H1 (cell line): ENCODE data around the gene ZNRF2. TPM values are rescaled to one million over a fixed set of nuclear protein-coding genes. Genes with fewer than 3 reads are reported as not detected.

Experiments used
- CTCF ChIA-PET: fragments of 300-600 bp; sonication (Branson Sonifier 250); formaldehyde crosslinking; loops from one replicate; lab custom pipeline; 2021; ENCODE audit not compliant: partially characterized antibody; lab: Charles Lee
- POLR2A ChIA-PET: fragments of 300-600 bp; sonication (Branson Sonifier 250); formaldehyde crosslinking; loops from one replicate; lab custom pipeline; 2021; ENCODE audit warnings: inconsistent platforms; ENCODE audit not compliant: partially characterized antibody; lab: Charles Lee
- DNase-seq, 2 experiments: peaks; one replicate each; pipeline versions ENCODE4 v3.0.0 to v3.0.0-alpha.2; 2010 to 2022; ENCODE audit warnings: low spot score in 2 of 2, low read depth in 1 of 2, mixed read lengths in 1 of 2
- FAIRE-seq: peaks from 2 replicates; lab custom pipeline; 2011; peaks lifted over from hg19 to GRCh38; lab: Jason Lieb, UNC
- H2AFZ ChIP-seq: 2 replicates; pipeline ENCODE4 v1.8.1; 2012; ENCODE audit warnings: low read length, inconsistent platforms
- H2AK5ac ChIP-seq: 2 replicates; pipeline ENCODE4 v1.6.1; 2013; ENCODE audit warnings: low read depth, low read length
- H2BK120ac ChIP-seq: replicated peaks from 2 replicates; pipeline ENCODE3; 2013; ENCODE audit warnings: low read depth, low read length, inconsistent platforms
- H2BK12ac ChIP-seq: 2 replicates; pipeline ENCODE4 v1.6.1; 2013; ENCODE audit warnings: low read depth, low read length
- H2BK15ac ChIP-seq: 2 replicates; pipeline ENCODE4 v1.6.1; 2013; ENCODE audit warnings: low read length
- H2BK20ac ChIP-seq: 2 replicates; pipeline ENCODE4 v1.6.1; 2013; ENCODE audit warnings: low read length
- H2BK5ac ChIP-seq: 2 replicates; pipeline ENCODE4 v1.6.1; 2013; ENCODE audit warnings: low read depth, low read length
- H3K14ac ChIP-seq: 2 replicates; pipeline ENCODE4 v1.6.1; 2013; ENCODE audit warnings: inconsistent platforms; ENCODE audit not compliant: insufficient read length
- H3K18ac ChIP-seq: 2 replicates; pipeline ENCODE4 v1.6.1; 2013; ENCODE audit warnings: low read length; ENCODE audit errors: extremely low read depth
- H3K23ac ChIP-seq: 2 replicates; pipeline ENCODE4 v1.6.1; 2013; ENCODE audit warnings: inconsistent platforms; ENCODE audit not compliant: insufficient read length
- H3K23me2 ChIP-seq: 2 replicates; pipeline ENCODE4 v1.6.1; 2013; ENCODE audit warnings: low read depth, low read length
- H3K27ac ChIP-seq: 2 replicates; pipeline ENCODE4 v1.6.1; 2011; ENCODE audit warnings: low read depth, low read length, inconsistent platforms
- H3K27me3 ChIP-seq, 4 experiments: replicated peaks in 1 of 4; 1 replicate in 1 of 4; 2 replicates in 3 of 4; pipeline versions ENCODE4 v1.6.1 to v1.8.1; 2011 to 2013; ENCODE audit warnings: low read length in 3 of 4, mild to moderate bottlenecking in 3 of 4, inconsistent platforms in 2 of 4, mixed read lengths in 2 of 4, moderate library complexity in 1 of 4; ENCODE audit not compliant: control insufficient read depth in 3 of 4, insufficient read depth in 3 of 4; ENCODE audit errors: extremely low read depth in 1 of 4
- H3K36me3 ChIP-seq, 4 experiments: 2 replicates each; pipeline versions ENCODE4 v1.6.1 to v1.8.1; 2011 to 2013; ENCODE audit warnings: mild to moderate bottlenecking in 4 of 4, low read length in 3 of 4, moderate library complexity in 2 of 4, control low read depth in 1 of 4, inconsistent platforms in 1 of 4; ENCODE audit not compliant: insufficient read depth in 4 of 4, control insufficient read depth in 2 of 4
- H3K4ac ChIP-seq: replicated peaks from 2 replicates; pipeline ENCODE3; 2013; ENCODE audit warnings: low read length, low read depth, mixed read lengths, inconsistent platforms; ENCODE audit not compliant: insufficient read length
- H3K4me1 ChIP-seq, 4 experiments: replicated peaks in 1 of 4; 1 replicate in 1 of 4; 2 replicates in 3 of 4; pipeline versions ENCODE4 v1.6.1 to v1.8.1; 2011 to 2013; ENCODE audit warnings: low read length in 3 of 4, inconsistent platforms in 2 of 4, mixed read lengths in 1 of 4; ENCODE audit not compliant: insufficient read depth in 4 of 4, control insufficient read depth in 3 of 4
- H3K4me2 ChIP-seq, 2 experiments: 2 replicates each; pipeline versions ENCODE4 v1.6.1 to v1.8.1; 2011 to 2013; ENCODE audit warnings: low read depth in 2 of 2, low read length in 2 of 2, control low read depth in 1 of 2, inconsistent platforms in 1 of 2, mild to moderate bottlenecking in 1 of 2; ENCODE audit not compliant: insufficient read depth in 1 of 2
- H3K4me3 ChIP-seq, 4 experiments: fragments of 200-600, 300-600 bp in 1 of 4; sonication (generic), shearing (Covaris generic), sonication (Bioruptor Twin) in 1 of 4; 2 replicates each; pipeline versions ENCODE4 v1.5.1 to v1.8.1; 2011 to 2016; ENCODE audit warnings: low read length in 4 of 4, low read depth in 3 of 4, control low read depth in 2 of 4, inconsistent platforms in 2 of 4, mild to moderate bottlenecking in 2 of 4, mixed read lengths in 1 of 4, moderate library complexity in 1 of 4; ENCODE audit not compliant: insufficient read depth in 2 of 4; ENCODE audit errors: extremely low read depth in 1 of 4
- H3K56ac ChIP-seq: replicated peaks from 2 replicates; pipeline ENCODE3; 2013; ENCODE audit warnings: low read depth, mild to moderate bottlenecking, mixed read lengths, low read length, inconsistent platforms; ENCODE audit not compliant: insufficient read length
- H3K79me1 ChIP-seq: 2 replicates; pipeline ENCODE4 v1.6.1; 2013; ENCODE audit warnings: low read depth, low read length, control low read depth
- H3K79me2 ChIP-seq, 2 experiments: 2 replicates each; pipeline versions ENCODE4 v1.6.1 to v1.8.1; 2012 to 2013; ENCODE audit warnings: low read length in 2 of 2, mild to moderate bottlenecking in 2 of 2, inconsistent platforms in 1 of 2; ENCODE audit not compliant: insufficient read depth in 2 of 2, control insufficient read depth in 1 of 2
- H3K9ac ChIP-seq, 4 experiments: replicated peaks in 1 of 4; 1 replicate in 1 of 4; 2 replicates in 3 of 4; pipeline versions ENCODE4 v1.6.1 to v1.8.1; 2011 to 2013; ENCODE audit warnings: low read depth in 3 of 4, low read length in 3 of 4, control low read depth in 2 of 4, mild to moderate bottlenecking in 2 of 4, moderate library complexity in 2 of 4, inconsistent platforms in 1 of 4; ENCODE audit errors: extremely low read depth in 1 of 4
- H3K9me3 ChIP-seq, 2 experiments: 2 replicates each; pipeline versions ENCODE4 v1.6.1 to v1.8.1; 2012 to 2013; ENCODE audit warnings: mild to moderate bottlenecking in 2 of 2, moderate library complexity in 2 of 2, control low read depth in 1 of 2, inconsistent platforms in 1 of 2, low read depth in 1 of 2, low read length in 1 of 2, mixed read lengths in 1 of 2; ENCODE audit not compliant: insufficient read depth in 2 of 2
- H4K20me1 ChIP-seq, 2 experiments: replicated peaks in 1 of 2; 2 replicates each; pipeline versions ENCODE3 to v1.8.1; 2011 to 2013; ENCODE audit warnings: inconsistent platforms in 2 of 2, low read length in 2 of 2, mild to moderate bottlenecking in 1 of 2; ENCODE audit not compliant: insufficient read depth in 2 of 2, control insufficient read depth in 1 of 2
- H4K5ac ChIP-seq: 2 replicates; pipeline ENCODE4 v1.6.1; 2013; ENCODE audit warnings: low read length, low read depth, mixed read lengths, inconsistent platforms; ENCODE audit not compliant: insufficient read length
- H4K8ac ChIP-seq: 2 replicates; pipeline ENCODE4 v1.8.0; 2013; ENCODE audit warnings: mild to moderate bottlenecking, moderate library complexity, low read length, inconsistent platforms; ENCODE audit not compliant: insufficient read depth; ENCODE audit errors: extremely low read depth
- H4K91ac ChIP-seq: replicated peaks from 2 replicates; pipeline ENCODE3; 2013; ENCODE audit warnings: low read length, mixed read lengths, inconsistent platforms; ENCODE audit not compliant: insufficient read length
- EP300 ChIP-seq, 2 experiments: IDR thresholded peaks; 1 replicate in 1 of 2; 2 replicates in 1 of 2; pipeline ENCODE4 v1.6.1; 2011 to 2012; ENCODE audit warnings: low read depth in 2 of 2, low read length in 2 of 2, mild to moderate bottlenecking in 2 of 2, borderline replicate concordance in 1 of 2, inconsistent platforms in 1 of 2, moderate library complexity in 1 of 2
- EZH2 ChIP-seq: fragments of 200-600 bp; sonication (generic); IDR thresholded peaks from 2 replicates; pipeline ENCODE4 v1.7.1; 2012; ENCODE audit warnings: low read depth, mild to moderate bottlenecking, moderate library complexity, low read length, inconsistent platforms; ENCODE audit not compliant: severe bottlenecking
- GTF2F1 ChIP-seq: IDR thresholded peaks from 2 replicates; pipeline ENCODE4 v1.6.1; 2012; ENCODE audit warnings: low read depth, low read length, improper control_type of control experiment, borderline replicate concordance
- HDAC2 ChIP-seq, 2 experiments: fragments of 300-600 bp in 1 of 2; sonication (generic) in 1 of 2; IDR thresholded peaks; 2 replicates each; pipeline ENCODE4 v1.6.1; 2011 to 2012; ENCODE audit warnings: low read depth in 2 of 2, low read length in 2 of 2, mild to moderate bottlenecking in 2 of 2, moderate library complexity in 2 of 2, borderline replicate concordance in 1 of 2, inconsistent platforms in 1 of 2
- HDAC6 ChIP-seq: IDR thresholded peaks from one replicate; pipeline ENCODE4 v1.7.1; 2012; ENCODE audit warnings: low read depth, mild to moderate bottlenecking, inconsistent platforms, low read length, moderate library complexity
- KDM5A ChIP-seq: fragments of 200-600 bp; IDR thresholded peaks from 2 replicates; pipeline ENCODE4 v1.7.1; 2012; ENCODE audit warnings: mild to moderate bottlenecking, low read length, inconsistent platforms, mixed read lengths
- MAFK ChIP-seq: IDR thresholded peaks from 2 replicates; pipeline ENCODE4 v1.6.1; 2012; ENCODE audit warnings: low read depth, mild to moderate bottlenecking, improper control_type of control experiment, low read length
- POU5F1 ChIP-seq: IDR thresholded peaks from 2 replicates; pipeline ENCODE4 v1.6.1; 2011; ENCODE audit warnings: low read depth, mild to moderate bottlenecking, low read length, moderate library complexity
- SP1 ChIP-seq: IDR thresholded peaks from 2 replicates; pipeline ENCODE4 v1.6.1; 2011; ENCODE audit warnings: low read depth, low read length
- SP4 ChIP-seq: IDR thresholded peaks from 2 replicates; pipeline ENCODE4 v1.6.1; 2012; ENCODE audit warnings: low read length, inconsistent platforms
- TAF1 ChIP-seq: IDR thresholded peaks from 2 replicates; pipeline ENCODE4 v1.6.1; 2011; ENCODE audit warnings: mild to moderate bottlenecking, low read depth, low read length
- TBP ChIP-seq: IDR thresholded peaks from 2 replicates; pipeline ENCODE4 v1.6.1; 2011; ENCODE audit warnings: low read depth, low read length, improper control_type of control experiment
- TCF12 ChIP-seq: IDR thresholded peaks from 2 replicates; pipeline ENCODE4 v1.6.1; 2011; ENCODE audit warnings: low read depth, mild to moderate bottlenecking, low read length
- WGBS, 2 experiments: shearing (Covaris generic) in 1 of 2; methylation state at CpG; one replicate each; pipeline versions ENCODE4 v1.1.6 to v1.1.7; 2013 to 2015; ENCODE audit warnings: low lambda C conversion rate in 2 of 2, mixed read lengths in 2 of 2, inconsistent platforms in 1 of 2, low coverage in 1 of 2, missing lambda C conversion rate in 1 of 2; ENCODE audit not compliant: insufficient replicate concordance in 2 of 2, insufficient coverage in 1 of 2, insufficient read length in 1 of 2; ENCODE audit errors: extremely low coverage in 1 of 2, missing lambda C conversion rate in 1 of 2; 5-methylcytosine and 5-hydroxymethylcytosine counted together
- polyA plus RNA-seq, 7 experiments: library from polyadenylated mRNA; depleted of rRNA in 3 of 7; stranded (reverse) in 5 of 7; unstranded in 2 of 7; fragments of >200 nt in 5 of 7; fragments of 200-250 nt in 2 of 7; gene quantifications; 1 replicate in 5 of 7; 2 replicates in 1 of 7; 4 replicates in 1 of 7; pipeline versions ENCODE4 v1.2.1 to v1.2.3, GENCODE V29; 2011 to 2013; ENCODE audit warnings: missing spikeins in 2 of 7, mixed read lengths in 2 of 7
- total RNA-seq: library from RNA; stranded (reverse); fragmentation: NEBNext Ultra II Directional; extraction: Animal tissue kit (Norgen Biotek cat#: 25700); gene quantifications from 2 replicates; pipeline ENCODE4 v1.2.1, GENCODE V29; 2021
- TF ChIP-seq, protein P1 (sequence below): IDR thresholded peaks from 2 replicates; pipeline ENCODE4 v1.6.1; 2011; ENCODE audit warnings: low read depth, mild to moderate bottlenecking, low read length; ENCODE audit not compliant: insufficient read depth

ZNRF2 gene
- total and polyA plus RNA-seq, 2 of the 8 experiments (the other 6 are each of a cell fraction or from before 2014, with no cell fraction given), result 2.9 to 16.2 TPM

DNA sequence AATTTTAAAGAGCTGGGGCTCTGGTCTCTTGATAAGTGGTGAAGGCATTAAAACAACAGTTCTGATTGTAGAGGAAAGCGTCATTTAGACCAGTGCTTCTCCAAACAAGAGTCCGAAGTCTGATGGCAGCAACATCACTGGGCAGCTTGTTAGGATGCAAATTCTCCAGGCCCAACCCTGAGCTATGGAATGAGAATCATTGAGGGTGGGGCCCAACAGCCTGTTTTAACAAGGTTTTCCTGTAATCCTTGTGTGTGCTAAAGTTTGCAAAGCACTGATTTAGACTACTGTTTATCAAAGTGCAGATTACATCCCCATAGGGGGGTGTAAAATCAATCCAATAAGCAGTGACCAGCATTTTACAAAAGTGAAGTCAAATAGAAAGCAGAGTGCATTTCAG, 2.6 kb upstream of the ZNRF2 start:
- no peak overlapping the region for H4K91ac ChIP-seq
- no peak overlapping the region for H3K9ac ChIP-seq
- FAIRE-seq (no peak), DNase-seq (no peak)
- H3K36me3 ChIP-seq, result no peaks in the 10 kb centered on the region
- no peak overlapping the region for H3K4me3 ChIP-seq
- H4K20me1 ChIP-seq, result peaks cover 0 to 2% of the 10 kb centered on the region in 2 experiments
- WGBS, 2 experiments, result 89% methylated on average over 2 of the region's 2 CpGs; no CpG with 5 or more reads in 1 of the 2 experiments
- no peak overlapping the region for H2BK15ac ChIP-seq
- POLR2A ChIA-PET, result interaction anchor here (0.9 kb wide), 1 partner anchor 41 kb away, joined by 3 read pairs; no protein-coding TSS in a partner anchor
- no peaks in the 10 kb centered on the region for H3K9me3 ChIP-seq
- H3K27ac ChIP-seq, result no peak overlapping the region
- H3K4me2 ChIP-seq, result no peak overlapping the region
- H3K27me3 ChIP-seq, result no peaks in the 10 kb centered on the region
- H2BK5ac ChIP-seq, result no peak overlapping the region
- no peak overlapping the region for H2BK120ac ChIP-seq
- H4K5ac ChIP-seq, result no peak overlapping the region
- CTCF ChIA-PET, result interaction anchor here (1.1 to 1.5 kb wide), 2 partner anchors 117 to 283 kb away, joined by 3 to 6 read pairs; no protein-coding TSS in a partner anchor
- no peak overlapping the region for H2BK12ac ChIP-seq
- H3K56ac ChIP-seq, result no peak overlapping the region
- no peak overlapping the region for H2BK20ac ChIP-seq
- H3K4me1 ChIP-seq, result peaks cover 0 to 5% (median 2%) of the 10 kb centered on the region in 4 experiments; a peak in 2 of 7 replicates
- H3K18ac ChIP-seq, result no peak overlapping the region
- H3K79me2 ChIP-seq, result peaks cover 0 to 11% of the 10 kb centered on the region in 2 experiments; a peak in 2 of 4 replicates
- no peak overlapping the region for H4K8ac ChIP-seq
- H2AK5ac ChIP-seq, result no peak overlapping the region
- no peak overlapping the region for H3K4ac ChIP-seq
- H3K23ac ChIP-seq, result no peak overlapping the region
- no peak overlapping the region for H2AFZ ChIP-seq
- no peaks in the 10 kb centered on the region for H3K79me1 ChIP-seq
- peaks cover 3% of the 10 kb centered on the region for H3K23me2 ChIP-seq
- H3K14ac ChIP-seq, result no peak overlapping the region
- TF ChIP-seq SP1 (no peak), GTF2F1 (no peak), POU5F1 (no peak), TCF12 (no peak), EZH2 (no peak), SP4 (no peak), KDM5A (no peak), MAFK (no peak), TBP (no peak), HDAC6 (no peak), EP300 (IDR thresholded peaks at IDR 0.05; ENCODE audit: borderline replicate concordance in 1 of 2, low read depth in 2 of 2, low read length in 2 of 2) (no peak), TAF1 (no peak), HDAC2 (IDR thresholded peaks at IDR 0.05; ENCODE audit: borderline replicate concordance in 1 of 2, low read depth in 2 of 2, low read length in 2 of 2) (no peak)
- TF ChIP-seq, protein P1, sequence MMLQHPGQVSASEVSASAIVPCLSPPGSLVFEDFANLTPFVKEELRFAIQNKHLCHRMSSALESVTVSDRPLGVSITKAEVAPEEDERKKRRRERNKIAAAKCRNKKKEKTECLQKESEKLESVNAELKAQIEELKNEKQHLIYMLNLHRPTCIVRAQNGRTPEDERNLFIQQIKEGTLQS, result no peak
